OCI-LY3 (cell line): Measurements from ENCODE around the gene LAMB3.

Source experiments
- H2AFZ ChIP-seq: fragments of 200-600, 300-600 bp; shearing (Covaris generic); 2 replicates; pipeline ENCODE4 v1.6.0; 2014; ENCODE audit warnings: antibody characterized with exemption, low read depth, low read length
- H3K27ac ChIP-seq: fragments of 200-600, 300-600 bp; sonication (generic); 2 replicates; pipeline ENCODE4 v1.5.1; 2014; ENCODE audit warnings: mild to moderate bottlenecking, low read length, moderate library complexity, mixed read lengths
- H3K27me3 ChIP-seq: fragments of 200-600, 300-600 bp; sonication (generic); 2 replicates; pipeline ENCODE4 v1.6.1; 2014; ENCODE audit warnings: low read depth, low read length, mixed read lengths
- H3K36me3 ChIP-seq: fragments of 200-600, 300-600 bp; sonication (generic); replicated peaks from 2 replicates; pipeline ENCODE3; 2014; ENCODE audit warnings: low read depth, low read length, mixed read lengths
- H3K4me1 ChIP-seq: fragments of 300-600, 200-600 bp; sonication (generic); 2 replicates; pipeline ENCODE4 v1.6.1; 2014; ENCODE audit warnings: low read length, mixed read lengths
- H3K4me2 ChIP-seq: fragments of 200-600, 300-600 bp; sonication (generic); 2 replicates; pipeline ENCODE4 v1.6.1; 2014; ENCODE audit warnings: low read length, mixed read lengths
- H3K4me3 ChIP-seq: fragments of 300-600, 200-600 bp; sonication (generic); 2 replicates; pipeline ENCODE4 v1.5.1; 2014; ENCODE audit warnings: antibody characterized with exemption, mild to moderate bottlenecking, low read length, moderate library complexity
- H3K79me2 ChIP-seq: fragments of 300-600, 200-600 bp; shearing (Covaris generic); 2 replicates; pipeline ENCODE4 v1.6.1; 2014; ENCODE audit warnings: mild to moderate bottlenecking, low read length, mixed read lengths
- H3K9ac ChIP-seq: fragments of 300-600, 200-600 bp; shearing (Covaris generic); 2 replicates; pipeline ENCODE4 v1.6.0; 2014; ENCODE audit warnings: mild to moderate bottlenecking, low read length, moderate library complexity
- H3K9me3 ChIP-seq: fragments of 200-600, 300-600 bp; shearing (Covaris generic); 2 replicates; pipeline ENCODE4 v1.6.1; 2014; ENCODE audit warnings: low read length, mixed read lengths; ENCODE audit not compliant: insufficient read depth
- H4K20me1 ChIP-seq: fragments of 200-600, 300-600 bp; sonication (generic); 2 replicates; pipeline ENCODE4 v1.6.1; 2016; ENCODE audit warnings: low read length, mixed read lengths; ENCODE audit not compliant: insufficient read depth
- EZH2phosphoT487 ChIP-seq: fragments of 200-600 bp; shearing (Covaris generic); IDR thresholded peaks from 2 replicates; pipeline ENCODE4 v1.6.1; 2018; ENCODE audit warnings: antibody characterized with exemption, mixed run types, low read depth
- TF ChIP-seq, protein P1 (sequence below): fragments of 200-600, 300-600 bp; sonication (generic); IDR thresholded peaks from 2 replicates; pipeline ENCODE4 v1.5.1; 2014; ENCODE audit warnings: antibody characterized with exemption, low read length, low read depth

The LAMB3 gene

GRCh38 chr1:209600541-209600940 lies 51.7 kb downstream of the LAMB3 start:
- H3K27ac ChIP-seq, result no peak overlapping the region
- H3K27me3 ChIP-seq, result peaks cover 40% of the 10 kb centered on the region
- H3K4me1 ChIP-seq, result peaks cover 8% of the 10 kb centered on the region
- TF ChIP-seq, protein P1, sequence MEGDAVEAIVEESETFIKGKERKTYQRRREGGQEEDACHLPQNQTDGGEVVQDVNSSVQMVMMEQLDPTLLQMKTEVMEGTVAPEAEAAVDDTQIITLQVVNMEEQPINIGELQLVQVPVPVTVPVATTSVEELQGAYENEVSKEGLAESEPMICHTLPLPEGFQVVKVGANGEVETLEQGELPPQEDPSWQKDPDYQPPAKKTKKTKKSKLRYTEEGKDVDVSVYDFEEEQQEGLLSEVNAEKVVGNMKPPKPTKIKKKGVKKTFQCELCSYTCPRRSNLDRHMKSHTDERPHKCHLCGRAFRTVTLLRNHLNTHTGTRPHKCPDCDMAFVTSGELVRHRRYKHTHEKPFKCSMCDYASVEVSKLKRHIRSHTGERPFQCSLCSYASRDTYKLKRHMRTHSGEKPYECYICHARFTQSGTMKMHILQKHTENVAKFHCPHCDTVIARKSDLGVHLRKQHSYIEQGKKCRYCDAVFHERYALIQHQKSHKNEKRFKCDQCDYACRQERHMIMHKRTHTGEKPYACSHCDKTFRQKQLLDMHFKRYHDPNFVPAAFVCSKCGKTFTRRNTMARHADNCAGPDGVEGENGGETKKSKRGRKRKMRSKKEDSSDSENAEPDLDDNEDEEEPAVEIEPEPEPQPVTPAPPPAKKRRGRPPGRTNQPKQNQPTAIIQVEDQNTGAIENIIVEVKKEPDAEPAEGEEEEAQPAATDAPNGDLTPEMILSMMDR, result no peak
- no peak for TF ChIP-seq EZH2phosphoT487
- H3K4me2 ChIP-seq, result no peak overlapping the region
- H3K4me3 ChIP-seq, result no peak overlapping the region
- H3K9ac ChIP-seq, result no peak overlapping the region
- no peaks in the 10 kb centered on the region for H4K20me1 ChIP-seq
- no peak overlapping the region for H2AFZ ChIP-seq
- no peaks in the 10 kb centered on the region for H3K79me2 ChIP-seq
- H3K9me3 ChIP-seq, result no peaks in the 10 kb centered on the region
- H3K36me3 ChIP-seq, result no peaks in the 10 kb centered on the region

DNA sequence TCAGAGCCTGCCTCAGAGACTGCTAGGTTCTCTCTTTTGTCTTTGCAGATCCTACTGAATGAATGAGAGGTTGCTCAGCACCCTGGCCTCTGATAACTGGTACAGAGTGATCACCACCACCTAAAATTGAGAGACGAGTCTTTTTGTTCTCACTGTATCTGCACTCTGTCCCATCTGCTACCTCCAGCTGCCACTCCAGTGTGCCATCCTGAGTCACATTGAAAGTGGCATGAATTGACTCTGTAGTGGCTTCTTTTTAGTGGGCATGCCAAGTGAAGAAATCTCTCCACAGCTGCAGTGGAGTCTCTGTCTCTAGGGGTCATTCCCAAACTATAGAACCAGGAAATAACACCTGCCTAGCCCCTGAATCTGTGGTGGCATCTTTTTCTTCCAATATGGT lies 54.0 kb downstream of the LAMB3 start:
- Histone ChIP-seq H3K4me2 (no peak overlapping the region), H2AFZ (no peak overlapping the region), H3K36me3 (no peaks in the 10 kb centered on the region), H3K9me3 (no peaks in the 10 kb centered on the region), H3K4me1 (peaks cover 8% of the 10 kb centered on the region), H3K27ac (no peak overlapping the region), H3K79me2 (no peaks in the 10 kb centered on the region), H3K9ac (no peak overlapping the region), H3K27me3 (peaks cover 59% of the 10 kb centered on the region), H4K20me1 (no peaks in the 10 kb centered on the region), H3K4me3 (no peak overlapping the region)
- TF ChIP-seq EZH2phosphoT487, result no peak
- TF ChIP-seq, protein P1, result no peak

DNA sequence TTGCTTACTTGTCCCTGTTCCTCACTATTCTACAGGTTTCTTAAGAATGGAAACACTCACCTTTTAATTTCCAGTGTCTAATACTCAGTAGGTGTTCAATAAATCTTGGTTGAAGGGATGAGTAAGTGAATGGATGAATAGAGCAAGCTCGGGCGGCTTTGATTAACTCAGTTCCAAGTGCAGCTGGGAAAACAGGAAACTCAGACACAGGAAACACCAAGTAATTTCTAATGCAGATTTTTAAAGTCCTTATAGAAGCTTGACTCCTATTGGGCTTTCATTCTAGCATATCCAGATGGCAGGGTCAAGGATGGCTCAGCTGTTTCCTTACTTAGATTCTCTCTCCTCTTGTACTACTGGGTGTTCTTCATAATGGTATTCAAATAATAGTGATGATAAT lies 54.7 kb downstream of the LAMB3 start:
- TF ChIP-seq, protein P1, result no peak
- TF ChIP-seq EZH2phosphoT487, result no peak
- H3K4me2 ChIP-seq, result no peak overlapping the region
- H3K27ac ChIP-seq, result no peak overlapping the region
- no peaks in the 10 kb centered on the region for H3K9me3 ChIP-seq
- H3K27me3 ChIP-seq, result peaks cover 66% of the 10 kb centered on the region
- H4K20me1 ChIP-seq, result no peaks in the 10 kb centered on the region
- H3K79me2 ChIP-seq, result no peaks in the 10 kb centered on the region
- peaks cover 8% of the 10 kb centered on the region for H3K4me1 ChIP-seq
- H3K9ac ChIP-seq, result no peak overlapping the region
- no peak overlapping the region for H3K4me3 ChIP-seq
- H3K36me3 ChIP-seq, result no peaks in the 10 kb centered on the region
- no peak overlapping the region for H2AFZ ChIP-seq

DNA sequence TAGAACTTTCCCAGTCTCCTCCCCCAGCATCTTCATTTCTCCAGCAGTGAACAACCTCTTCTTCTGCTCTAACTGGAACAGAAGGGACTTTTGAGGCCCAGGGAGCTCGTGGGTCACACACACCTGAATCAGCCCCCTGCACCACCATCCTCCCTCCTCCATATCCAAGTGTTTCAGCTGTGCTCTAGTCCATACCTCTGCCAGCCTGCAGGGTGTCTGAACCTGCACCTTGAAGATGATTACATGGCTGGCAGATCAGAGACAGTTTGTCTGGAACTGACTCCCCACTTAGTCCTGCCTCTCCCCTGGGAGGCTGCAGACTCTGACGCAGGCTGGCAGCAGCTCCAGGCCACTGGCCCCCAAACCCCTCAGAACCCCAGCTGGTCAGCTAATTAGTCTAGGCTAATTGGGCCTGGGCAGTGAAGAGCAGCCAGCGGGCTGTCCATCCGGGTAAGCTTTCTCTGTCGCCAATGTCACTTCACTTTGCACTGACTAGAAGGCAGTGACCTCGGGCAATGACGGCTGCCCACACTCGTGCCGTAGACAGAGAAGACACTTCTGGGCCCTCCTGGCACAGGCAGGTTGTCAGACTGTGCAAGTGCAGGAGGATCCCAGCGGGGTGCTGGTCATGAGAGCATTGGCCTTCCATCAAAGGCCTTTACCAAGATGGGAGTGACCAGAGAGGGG lies 56.5 kb downstream of the LAMB3 start:
- Histone ChIP-seq H3K9ac (no peak overlapping the region), H3K27me3 (peaks cover 69% of the 10 kb centered on the region), H2AFZ (no peak overlapping the region), H3K79me2 (no peaks in the 10 kb centered on the region), H3K36me3 (no peaks in the 10 kb centered on the region), H3K4me2 (no peak overlapping the region), H3K9me3 (no peaks in the 10 kb centered on the region), H3K4me1 (peaks cover 8% of the 10 kb centered on the region), H4K20me1 (no peaks in the 10 kb centered on the region), H3K27ac (no peak overlapping the region), H3K4me3 (no peak overlapping the region)
- TF ChIP-seq EZH2phosphoT487, result no peak
- TF ChIP-seq, protein P1, result no peak
